Mononuclear cell (primary cell): ENCODE measurements around the gene PMAIP1. TPM values are rescaled to one million over a fixed set of nuclear protein-coding genes. Genes with fewer than 3 reads are reported as not detected.
"Not testable (repeated sequence)": the region's sequence is repeated elsewhere in the genome, so short reads cannot be mapped to it uniquely, and the experiment has no call there.

ENCODE experiments used
- H3K27me3 ChIP-seq: 2 replicates; pipeline ENCODE4 v1.6.0; 2011; ENCODE audit warnings: low read length, control low read depth; ENCODE audit not compliant: insufficient read depth
- H3K4me1 ChIP-seq: 2 replicates; pipeline ENCODE4 v1.5.1; 2011; ENCODE audit warnings: mild to moderate bottlenecking, low read length, control low read depth; ENCODE audit not compliant: insufficient read depth
- H3K4me3 ChIP-seq: 2 replicates; pipeline ENCODE4 v1.5.1; 2011; ENCODE audit warnings: mild to moderate bottlenecking, low read length, moderate library complexity
- H3K9me3 ChIP-seq: 2 replicates; pipeline ENCODE4 v1.5.1; 2011; ENCODE audit warnings: low read depth, mild to moderate bottlenecking, control low read depth, low read length
- total RNA-seq: library from RNA; depleted of rRNA; stranded (reverse); fragments of >200 nt; gene quantifications from one replicate; pipeline ENCODE4 v1.2.3, GENCODE V29; 2012

Gene PMAIP1
- total RNA-seq, result 95.0 TPM

DNA sequence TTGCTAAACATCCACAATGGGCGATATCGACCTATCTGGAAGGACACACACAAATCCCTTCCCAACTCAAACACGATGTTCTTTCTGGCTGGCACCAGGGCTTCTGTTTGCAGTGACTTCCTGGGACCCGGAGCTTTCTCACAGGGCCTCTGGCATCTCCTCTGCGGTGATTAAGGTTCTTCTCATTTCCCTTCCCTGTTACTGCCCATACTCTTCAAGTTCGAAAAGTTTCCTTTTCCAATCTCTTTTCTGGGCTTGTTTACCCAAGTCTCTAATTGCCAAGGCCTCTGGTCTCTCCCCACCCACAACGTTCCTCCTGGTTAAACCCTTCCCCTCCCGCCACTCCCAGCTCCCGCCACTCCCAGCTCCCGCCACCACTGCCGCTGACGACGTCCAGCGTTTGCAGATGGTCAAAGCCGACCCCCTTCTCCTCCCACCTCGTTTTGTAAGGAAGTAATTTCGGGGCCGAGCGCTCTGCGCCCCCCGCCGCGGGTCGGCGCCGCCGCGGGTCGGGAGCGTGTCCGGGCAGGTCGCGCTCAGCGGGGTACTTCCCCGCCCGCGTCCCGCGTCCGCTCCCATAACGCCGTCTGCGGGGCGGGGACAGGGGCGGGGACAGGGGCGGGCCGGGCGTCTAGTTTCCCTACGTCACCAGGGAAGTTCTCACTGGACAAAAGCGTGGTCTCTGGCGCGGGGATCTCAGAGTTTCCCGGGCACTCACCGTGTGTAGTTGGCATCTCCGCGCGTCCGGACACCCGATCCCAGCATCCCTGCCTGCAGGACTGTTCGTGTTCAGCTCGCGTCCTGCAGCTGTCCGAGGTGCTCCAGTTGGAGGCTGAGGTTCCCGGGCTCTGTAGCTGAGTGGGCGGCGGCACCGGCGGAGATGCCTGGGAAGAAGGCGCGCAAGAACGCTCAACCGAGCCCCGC is at the start of gene PMAIP1:
PMAIP1 (plus strand) TSS at position 699 of the 924 bp plus-strand sequence; CDS start at position 881, 182 bp downstream.
- Histone ChIP-seq H3K9me3 (no peaks in the 10 kb centered on the region), H3K27me3 (no peaks in the 10 kb centered on the region), H3K4me3 (peak within 1 kb of the TSS; percentile 91), H3K4me1 (peaks cover 36% of the 10 kb centered on the region)

DNA sequence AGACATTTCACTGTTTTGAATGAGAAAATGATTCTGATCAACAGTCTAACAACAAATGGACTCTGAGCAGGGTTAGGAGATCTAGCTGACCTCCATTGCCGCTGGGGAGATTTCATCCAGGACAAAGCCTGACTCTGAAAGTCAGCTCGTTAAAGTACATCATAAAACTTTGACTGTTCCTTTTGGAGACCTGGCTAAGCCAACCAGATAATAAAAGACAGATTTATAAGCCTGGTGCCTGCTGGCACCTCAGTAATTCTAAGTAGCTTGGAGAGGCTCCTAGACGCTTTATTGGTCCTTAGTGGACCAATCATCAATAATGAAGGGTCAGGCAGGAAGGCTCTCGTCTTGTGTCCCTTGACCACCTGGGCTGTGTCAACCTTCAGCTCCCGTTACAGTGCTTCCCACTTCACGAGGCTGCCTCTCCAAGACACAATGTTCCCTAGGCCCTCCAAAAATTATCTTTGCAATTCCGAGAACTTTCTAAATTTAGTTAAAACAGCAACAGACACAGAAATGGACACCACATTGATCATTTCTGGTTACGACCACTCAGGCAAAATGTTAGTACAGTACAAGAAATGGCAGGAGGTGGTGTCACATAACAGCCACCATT is 47.9 kb upstream of the PMAIP1 start:
- Histone ChIP-seq H3K4me1 (no peaks in the 10 kb centered on the region), H3K4me3 (no peak overlapping the region), H3K27me3 (no peaks in the 10 kb centered on the region), H3K9me3 (no peaks in the 10 kb centered on the region)

DNA sequence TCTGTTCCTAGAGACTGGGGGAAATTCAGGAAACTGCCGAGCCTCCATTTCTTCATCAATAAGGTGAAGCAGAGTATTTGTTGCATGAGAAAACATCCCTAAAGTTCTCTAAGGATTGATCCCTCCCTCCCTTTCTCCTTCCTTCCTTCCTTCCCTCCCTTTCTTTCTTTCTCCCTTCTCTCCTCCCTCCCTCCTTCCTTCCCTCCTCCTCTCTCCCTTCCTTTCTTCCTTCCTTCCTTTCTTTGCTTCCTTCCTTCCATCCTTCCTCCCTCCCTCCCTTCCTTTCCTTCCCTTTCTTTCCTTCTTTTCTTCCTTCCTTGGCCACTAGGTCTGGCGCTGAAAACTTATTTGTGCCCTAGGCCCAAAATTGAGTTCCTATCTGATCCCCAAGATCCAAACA is 47.2 kb upstream of the PMAIP1 start:
- Histone ChIP-seq H3K4me1 (no peaks in the 10 kb centered on the region), H3K27me3 (no peaks in the 10 kb centered on the region), H3K9me3 (no peaks in the 10 kb centered on the region), H3K4me3 (no peak overlapping the region)

DNA sequence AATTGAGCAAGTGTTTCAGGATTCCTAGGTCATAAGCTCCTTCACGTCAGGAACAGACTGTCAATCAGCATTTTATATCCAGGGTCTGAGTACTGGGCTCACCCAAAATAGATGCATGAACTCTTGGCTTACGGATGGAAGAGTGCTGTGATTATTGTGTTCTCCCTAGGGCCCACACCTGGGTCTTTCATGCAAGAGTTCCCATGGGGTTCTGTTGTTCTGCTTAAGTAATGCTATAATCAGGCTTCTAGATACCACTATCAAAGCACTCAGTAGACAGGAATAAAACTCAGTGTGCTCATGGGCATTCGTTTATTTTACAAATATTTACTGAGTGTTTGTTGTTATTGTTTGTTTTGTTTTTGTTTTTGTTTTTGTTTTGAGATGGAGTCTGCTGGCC is 46.4 kb upstream of the PMAIP1 start:
- no peaks in the 10 kb centered on the region for H3K4me1 ChIP-seq
- H3K9me3 ChIP-seq, result no peaks in the 10 kb centered on the region
- H3K4me3 ChIP-seq, result no peak overlapping the region
- H3K27me3 ChIP-seq, result no peaks in the 10 kb centered on the region

DNA sequence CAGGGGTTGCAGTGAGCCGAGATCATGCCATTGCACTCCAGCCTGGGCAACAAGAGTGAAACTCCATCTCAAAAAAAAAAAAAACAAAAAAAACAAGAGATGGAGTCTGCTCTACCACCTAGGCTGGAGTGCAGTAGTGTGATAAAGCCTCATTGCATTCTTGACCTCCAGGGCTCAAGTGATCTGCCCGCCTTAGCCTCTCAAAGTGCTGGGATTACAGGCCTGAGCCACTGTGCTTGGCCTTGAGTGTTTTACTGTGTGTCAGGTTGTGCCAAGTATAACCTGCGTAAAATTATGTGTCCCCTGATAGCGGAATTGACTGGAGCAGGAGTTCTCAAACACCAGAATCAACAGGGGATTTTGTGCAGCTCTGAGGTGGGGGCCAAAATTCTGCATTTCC is 45.8 kb upstream of the PMAIP1 start:
- not testable (repeated sequence) for H3K4me3 ChIP-seq, H3K4me1 ChIP-seq, H3K27me3 ChIP-seq, H3K9me3 ChIP-seq

DNA sequence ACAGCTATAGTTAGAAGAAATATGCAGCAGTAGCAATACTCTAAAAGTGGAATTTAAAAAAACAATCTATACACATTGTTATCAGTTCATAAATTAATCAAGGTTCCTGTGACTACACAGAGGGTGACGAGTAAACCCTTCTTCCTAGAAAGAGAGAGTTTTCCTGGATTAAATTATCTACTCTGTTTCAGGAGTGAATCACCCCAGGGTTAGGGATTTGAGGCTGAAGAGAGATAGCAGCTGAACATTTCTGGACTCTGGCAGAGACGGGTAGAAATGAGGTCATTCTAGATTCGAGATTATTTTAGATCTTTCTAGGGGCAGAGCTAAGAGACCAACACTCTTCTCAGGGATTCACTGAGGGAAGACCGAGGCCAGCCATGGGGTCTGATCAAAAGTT is 38.8 kb upstream of the PMAIP1 start:
- H3K4me3 ChIP-seq, result no peak overlapping the region
- no peaks in the 10 kb centered on the region for H3K27me3 ChIP-seq
- no peaks in the 10 kb centered on the region for H3K9me3 ChIP-seq
- peaks cover 8% of the 10 kb centered on the region for H3K4me1 ChIP-seq

DNA sequence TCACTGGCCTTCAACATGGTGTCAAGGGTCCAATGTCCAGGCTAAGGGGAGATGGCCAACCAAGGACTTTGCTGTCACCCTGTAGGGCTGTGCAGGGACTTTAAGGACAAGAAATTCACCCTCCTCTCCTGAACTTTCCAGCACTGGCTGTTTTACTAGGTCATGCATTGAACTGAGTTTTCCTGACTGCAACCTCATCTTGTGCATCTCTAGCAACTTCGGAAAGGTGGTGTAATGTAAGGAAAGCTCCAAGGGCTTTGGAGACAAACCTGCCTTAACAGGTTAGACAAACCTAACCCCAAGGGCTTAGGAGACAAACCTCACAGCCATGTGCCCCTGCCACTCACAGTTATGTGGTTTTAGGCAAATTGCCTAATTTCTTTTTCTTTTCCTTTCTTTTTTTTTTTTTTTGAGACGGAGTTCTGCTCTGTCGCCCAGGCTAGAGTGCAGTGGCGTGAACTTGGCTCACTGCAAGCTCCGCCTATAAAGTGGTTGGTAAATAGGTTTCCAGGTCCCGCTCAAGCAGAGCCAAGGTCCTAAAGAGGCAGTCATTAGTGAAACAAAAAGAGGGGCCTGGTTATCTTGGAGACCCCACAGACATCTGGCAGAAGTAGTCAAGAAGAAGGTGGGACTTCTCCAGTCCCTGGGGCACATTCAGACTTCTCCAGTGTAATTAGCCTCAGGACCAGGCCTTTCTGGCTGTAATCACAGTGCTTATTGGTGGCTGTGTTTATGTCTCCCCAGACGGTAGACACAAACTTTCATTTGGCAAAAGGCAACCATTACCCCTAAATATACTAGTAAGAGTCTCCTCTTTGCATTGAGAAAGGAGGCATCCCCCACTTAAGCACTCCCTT is 37.6 kb upstream of the PMAIP1 start:
- H3K9me3 ChIP-seq, result no peaks in the 10 kb centered on the region
- peaks cover 8% of the 10 kb centered on the region for H3K4me1 ChIP-seq
- H3K27me3 ChIP-seq, result no peaks in the 10 kb centered on the region
- no peak overlapping the region for H3K4me3 ChIP-seq

DNA sequence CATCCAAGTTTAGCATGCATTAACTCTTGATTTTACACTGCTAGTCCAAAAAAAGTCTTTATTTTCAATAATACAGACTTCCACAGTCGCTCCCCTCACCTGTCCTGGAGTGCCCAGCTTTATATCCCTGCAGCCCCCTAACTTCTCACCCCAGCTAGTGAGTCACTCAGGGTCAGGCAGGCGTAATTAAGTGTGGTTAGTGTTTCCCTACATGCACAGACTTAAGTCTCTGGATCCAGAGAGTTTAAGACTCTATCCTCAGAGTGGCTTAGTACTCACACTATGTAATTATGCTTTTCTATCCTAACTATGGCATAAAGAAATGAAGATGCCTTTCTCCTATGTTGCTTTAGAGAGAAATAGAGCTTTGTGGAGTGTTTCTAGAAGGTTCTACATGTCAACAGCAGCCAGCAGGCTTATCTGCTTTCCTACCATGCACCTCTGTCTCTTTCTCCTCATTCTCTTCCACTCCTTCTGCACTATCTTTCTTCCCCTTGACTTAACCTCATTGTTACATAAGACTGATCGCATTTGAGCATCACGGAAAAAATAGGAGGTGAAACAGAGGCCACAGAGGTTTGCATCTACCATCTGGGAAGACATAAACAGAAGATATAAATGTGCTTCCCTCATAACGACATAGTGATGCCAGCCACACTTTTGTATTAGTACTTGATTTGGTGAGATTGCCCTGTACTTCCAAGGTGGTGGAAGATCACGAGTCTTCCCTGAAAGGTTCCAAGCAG is 34.4 kb upstream of the PMAIP1 start:
- Histone ChIP-seq H3K4me3 (no peak overlapping the region), H3K27me3 (no peaks in the 10 kb centered on the region), H3K4me1 (peaks cover 8% of the 10 kb centered on the region), H3K9me3 (no peaks in the 10 kb centered on the region)

DNA sequence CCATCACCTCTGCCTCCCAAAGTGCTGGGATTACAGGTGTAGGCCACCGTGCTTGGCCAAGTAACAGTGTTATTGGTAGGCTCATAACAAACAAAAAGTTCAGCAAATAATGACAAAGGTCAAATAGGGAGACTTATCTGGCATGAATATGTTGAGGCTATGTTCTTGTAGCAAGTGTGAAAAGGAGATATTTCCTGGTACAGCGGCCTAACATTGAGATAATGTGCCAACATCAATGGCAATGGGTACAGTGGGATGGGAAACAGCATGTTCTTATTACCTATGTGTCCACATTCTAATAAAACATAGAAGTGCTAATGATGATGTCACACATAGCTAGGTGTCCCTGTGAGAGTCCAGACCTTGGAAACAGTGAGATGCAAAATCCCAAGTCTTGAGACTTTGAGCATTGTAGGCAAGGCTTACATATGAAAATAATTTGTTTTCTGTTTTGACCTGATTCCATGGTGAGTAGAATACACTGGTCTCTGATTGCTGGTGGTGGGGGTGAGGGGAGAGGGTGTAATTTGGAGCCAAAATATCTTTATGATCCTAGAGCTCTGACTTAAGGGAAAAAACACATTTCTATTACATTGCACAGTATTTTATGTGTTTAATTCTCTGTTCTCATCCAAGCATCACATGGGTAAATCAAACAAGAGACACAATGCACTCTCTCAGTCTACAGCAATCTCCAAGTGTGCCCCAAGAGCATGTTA is 33.1 kb upstream of the PMAIP1 start:
- H3K4me3 ChIP-seq, result no peak overlapping the region
- peaks cover 8% of the 10 kb centered on the region for H3K4me1 ChIP-seq
- no peaks in the 10 kb centered on the region for H3K9me3 ChIP-seq
- H3K27me3 ChIP-seq, result no peaks in the 10 kb centered on the region

DNA sequence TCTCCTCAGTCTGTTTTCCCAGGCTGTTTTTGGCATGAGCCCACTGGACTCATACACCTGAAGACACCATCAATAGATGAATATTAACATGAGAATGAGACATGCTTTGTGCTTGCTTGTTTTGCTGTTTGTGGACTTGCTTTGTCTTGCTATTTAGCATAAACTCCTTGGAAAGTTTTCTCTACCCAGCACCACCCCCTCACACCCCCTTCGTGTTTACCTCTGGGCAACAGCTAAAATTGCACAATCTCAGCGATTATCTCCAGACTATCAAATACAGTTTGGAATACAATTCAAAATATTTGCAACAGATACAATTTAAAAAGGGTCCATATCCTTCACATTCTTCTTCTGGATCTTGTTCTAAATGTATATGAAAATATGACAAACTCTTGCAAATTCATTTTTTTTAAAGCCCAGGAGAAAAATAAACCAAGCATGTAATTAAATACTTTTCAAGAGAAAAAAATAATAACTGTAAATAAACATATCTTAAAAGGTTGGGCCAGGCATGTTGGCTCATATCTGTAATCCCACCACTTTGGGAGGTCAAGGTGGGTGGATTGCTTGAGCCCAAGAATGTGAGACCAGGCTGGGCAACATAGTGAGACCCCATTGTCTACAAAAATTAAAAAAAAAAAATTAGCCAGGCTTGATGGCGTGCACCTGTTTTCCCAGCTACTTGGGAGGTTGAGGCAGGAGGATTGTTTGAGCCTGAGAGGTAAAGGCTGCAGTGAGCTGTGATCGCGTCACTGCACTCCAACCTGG is 32.3 kb upstream of the PMAIP1 start:
- Histone ChIP-seq H3K4me1 (no peaks in the 10 kb centered on the region), H3K27me3 (no peaks in the 10 kb centered on the region), H3K4me3 (no peak overlapping the region), H3K9me3 (no peaks in the 10 kb centered on the region)

DNA sequence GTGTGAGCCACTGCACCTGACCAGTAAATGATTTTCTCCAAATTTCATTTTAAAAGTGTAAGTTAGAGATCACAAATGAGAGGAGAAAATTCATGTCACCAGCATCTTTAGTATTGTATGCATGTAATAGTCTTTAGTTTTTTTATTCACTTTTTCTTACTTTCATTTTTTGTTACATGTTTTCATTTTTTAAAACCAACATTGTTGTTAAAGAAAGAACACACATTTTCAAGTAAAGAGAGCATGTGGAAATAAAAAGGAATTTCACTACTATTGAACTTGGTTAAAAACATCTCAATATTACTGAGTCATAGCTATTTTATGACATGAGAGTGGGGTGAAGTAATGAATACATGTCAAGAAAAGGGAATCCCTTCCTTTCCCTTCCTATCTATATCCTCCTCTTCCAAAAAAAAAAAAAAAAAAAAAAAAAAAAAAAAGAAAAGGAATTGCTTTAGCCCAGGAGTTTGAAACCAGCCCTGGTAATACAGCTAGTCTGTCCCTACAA is 29.1 kb upstream of the PMAIP1 start:
- Histone ChIP-seq H3K27me3 (no peaks in the 10 kb centered on the region), H3K9me3 (no peaks in the 10 kb centered on the region), H3K4me1 (peaks cover 2% of the 10 kb centered on the region), H3K4me3 (no peak overlapping the region)

DNA sequence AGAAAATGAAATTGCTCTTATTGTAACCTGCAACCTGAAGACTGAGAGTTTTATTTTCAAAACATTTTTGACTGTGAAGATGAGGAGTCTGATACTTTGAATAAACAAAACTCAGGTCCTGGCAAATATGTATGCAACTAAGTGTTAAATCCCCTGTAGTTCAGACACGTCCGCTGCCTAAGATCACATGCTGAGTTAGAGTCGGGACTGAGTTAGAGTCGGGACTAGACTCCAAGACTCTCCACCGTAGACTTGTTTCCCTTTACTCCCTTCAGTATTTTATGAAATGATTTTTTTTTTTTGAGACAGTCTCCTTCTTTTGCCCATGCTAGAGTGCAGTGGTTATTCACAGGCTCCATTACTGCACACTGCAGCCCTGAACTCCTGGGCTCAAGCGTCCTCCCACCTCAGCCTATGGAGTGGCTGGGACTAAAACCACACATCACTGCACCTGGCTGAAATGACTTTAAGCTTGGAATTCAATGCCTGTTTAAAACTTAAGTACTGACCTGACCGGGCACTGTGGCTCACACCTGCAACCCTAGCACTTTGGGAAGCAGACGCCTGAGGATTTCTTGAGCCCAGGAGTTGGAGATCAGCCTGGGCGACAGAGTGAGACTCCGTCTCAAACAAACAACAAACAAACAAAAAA is 28.0 kb upstream of the PMAIP1 start:
- no peaks in the 10 kb centered on the region for H3K9me3 ChIP-seq
- H3K4me1 ChIP-seq, result peaks cover 13% of the 10 kb centered on the region
- H3K27me3 ChIP-seq, result no peaks in the 10 kb centered on the region
- H3K4me3 ChIP-seq, result no peak overlapping the region

DNA sequence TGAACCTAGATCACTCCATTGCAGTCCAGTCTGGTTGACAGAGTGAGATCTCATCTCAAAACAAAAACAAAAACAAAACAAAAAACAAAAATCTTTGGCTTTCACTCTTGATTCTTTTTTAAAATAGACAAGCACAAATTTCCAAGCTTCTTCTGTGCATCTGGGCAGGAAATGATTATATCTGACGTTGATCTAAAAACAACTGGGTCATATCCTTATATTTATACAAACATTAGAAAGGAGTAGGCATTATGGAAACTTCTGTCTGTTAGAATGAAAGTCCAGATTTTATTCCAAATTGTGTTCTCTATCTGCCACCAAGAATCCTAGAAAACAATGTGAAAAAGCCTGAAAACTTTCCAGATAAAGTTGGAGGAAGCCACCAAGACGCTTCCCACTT is 26.2 kb upstream of the PMAIP1 start:
- peaks cover 27% of the 10 kb centered on the region for H3K4me1 ChIP-seq
- no peaks in the 10 kb centered on the region for H3K9me3 ChIP-seq
- no peaks in the 10 kb centered on the region for H3K27me3 ChIP-seq
- H3K4me3 ChIP-seq, result no peak overlapping the region
